Stimulated activated memory B cell treated with anti-CD40 and anti-IgM and Interleukin-4, amounts not matched to agents 10 μg/mL and 1 μg/mL and 100 μg/mL, for 72 hours (primary cell): ENCODE data around the gene PLEKHH2.
A peak's percentile ranks its signal among the peaks of the same experiment; 100 is the strongest.

Experiments used
- ATAC-seq: fragments of 150-1000 bp; cut with Tn5 transposase; 2 replicates; pipeline ENCODE4 v1.10.0; 2021
- H3K27ac Mint-ChIP-seq: one replicate; pipeline ENCODE4 v1.8.0; 2022; ENCODE audit warnings: mild to moderate bottlenecking, mixed read lengths
- H3K27me3 Mint-ChIP-seq: one replicate; pipeline ENCODE4 v1.8.0; 2022; ENCODE audit warnings: mixed read lengths
- H3K36me3 Mint-ChIP-seq: one replicate; pipeline ENCODE4 v1.8.0; 2022; ENCODE audit warnings: mixed read lengths
- H3K4me1 Mint-ChIP-seq: one replicate; pipeline ENCODE4 v1.8.0; 2022; ENCODE audit warnings: mixed read lengths
- H3K4me3 Mint-ChIP-seq: one replicate; pipeline ENCODE4 v1.8.0; 2022; ENCODE audit warnings: mild to moderate bottlenecking, moderate library complexity, mixed read lengths
- H3K9me3 Mint-ChIP-seq: one replicate; pipeline ENCODE4 v1.8.0; 2022; ENCODE audit warnings: mixed read lengths

Gene PLEKHH2

DNA sequence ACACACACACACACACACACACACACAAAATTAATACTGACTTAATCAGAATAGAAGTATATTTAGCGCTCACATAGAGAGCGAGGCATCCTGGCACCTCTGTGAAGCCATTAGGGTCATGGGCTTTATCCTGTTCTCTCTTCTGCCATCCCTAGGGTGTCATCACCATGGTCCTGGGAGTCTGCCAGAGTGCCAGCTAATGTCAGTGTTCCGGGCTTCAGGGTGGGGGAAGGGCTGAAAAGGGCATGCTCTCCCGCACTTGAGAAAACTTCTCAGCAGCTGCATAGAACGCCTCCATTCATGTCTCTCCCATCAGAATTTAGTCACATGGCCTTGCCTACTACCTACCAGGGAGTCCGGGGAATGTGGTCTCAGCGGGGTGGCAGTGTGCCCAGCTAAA lies 117.1 kb downstream of the PLEKHH2 start:
- Mint-ChIP-seq H3K4me3 (no peak overlapping the region), H3K27ac (no peak overlapping the region), H3K27me3 (no peaks in the 10 kb centered on the region), H3K4me1 (no peaks in the 10 kb centered on the region), H3K9me3 (no peaks in the 10 kb centered on the region), H3K36me3 (no peaks in the 10 kb centered on the region)
- ATAC-seq: no peak

DNA sequence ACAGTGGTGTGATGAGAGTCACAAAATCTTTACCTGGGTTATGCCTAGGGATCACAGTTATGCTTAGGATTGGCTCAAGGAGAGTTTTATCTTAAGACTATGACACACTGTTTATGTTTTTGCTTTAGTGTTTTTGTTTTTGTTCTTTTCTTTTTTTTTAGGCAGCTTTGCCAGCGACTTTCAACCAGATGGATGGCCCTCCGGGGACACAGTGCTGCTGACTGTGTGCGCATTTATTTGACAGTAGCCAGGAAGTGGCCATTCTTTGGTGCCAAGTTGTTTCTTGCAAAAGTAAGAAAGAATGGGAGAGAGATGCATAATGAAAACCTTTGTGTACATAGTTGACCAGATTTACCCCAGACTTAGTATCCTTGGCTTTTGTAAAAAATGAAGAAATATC lies 121.7 kb downstream of the PLEKHH2 start:
- Mint-ChIP-seq H3K36me3 (no peaks in the 10 kb centered on the region), H3K27ac (no peak overlapping the region), H3K4me3 (no peak overlapping the region), H3K9me3 (no peaks in the 10 kb centered on the region), H3K4me1 (no peaks in the 10 kb centered on the region), H3K27me3 (no peaks in the 10 kb centered on the region)
- no peak for ATAC-seq

GRCh38 chr2:43759195-43759594 lies 122.1 kb downstream of the PLEKHH2 start:
- H3K4me1 Mint-ChIP-seq: no peaks in the 10 kb centered on the region
- ATAC-seq: no peak

DNA sequence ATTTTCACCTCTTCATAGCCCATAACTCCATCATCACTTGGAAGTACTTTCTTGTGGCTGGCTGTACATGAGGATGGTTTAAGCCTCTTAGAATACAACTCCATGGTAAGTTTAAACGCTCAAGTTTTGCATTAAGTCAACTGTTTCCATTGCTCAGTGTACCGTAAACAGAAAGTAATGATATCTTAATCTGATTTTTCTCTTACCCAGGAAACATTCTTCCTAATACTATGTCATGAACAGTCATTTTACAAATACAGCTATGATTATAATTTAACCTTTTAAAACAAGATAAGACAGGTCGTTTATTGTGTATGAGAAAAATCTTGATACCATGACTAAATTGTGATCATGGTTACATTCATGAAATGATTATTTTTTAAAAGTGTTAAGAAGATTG lies 125.2 kb downstream of the PLEKHH2 start:
- H3K27me3 Mint-ChIP-seq: no peaks in the 10 kb centered on the region
- no peaks in the 10 kb centered on the region for H3K4me1 Mint-ChIP-seq
- H3K9me3 Mint-ChIP-seq: no peaks in the 10 kb centered on the region
- ATAC-seq: no peak
- H3K36me3 Mint-ChIP-seq: no peaks in the 10 kb centered on the region
- H3K27ac Mint-ChIP-seq: no peak overlapping the region
- H3K4me3 Mint-ChIP-seq: no peak overlapping the region

More at GRCh38 chr2:43759195-43759594, 122.1 kb downstream of the PLEKHH2 start:
- no peaks in the 10 kb centered on the region for H3K27me3 Mint-ChIP-seq
- H3K36me3 Mint-ChIP-seq: no peaks in the 10 kb centered on the region
- no peaks in the 10 kb centered on the region for H3K9me3 Mint-ChIP-seq
- no peak overlapping the region for H3K4me3 Mint-ChIP-seq
- H3K27ac Mint-ChIP-seq: no peak overlapping the region

- Mint-ChIP-seq H3K27me3 (no peaks in the 10 kb centered on the region), H3K9me3 (no peaks in the 10 kb centered on the region), H3K27ac (no peak overlapping the region), H3K4me1 (no peaks in the 10 kb centered on the region), H3K36me3 (no peaks in the 10 kb centered on the region), H3K4me3 (no peak overlapping the region)
- ATAC-seq: no peak
Observed at GRCh38 chr2:43763091-43763490, 126.0 kb downstream of the PLEKHH2 start.

DNA sequence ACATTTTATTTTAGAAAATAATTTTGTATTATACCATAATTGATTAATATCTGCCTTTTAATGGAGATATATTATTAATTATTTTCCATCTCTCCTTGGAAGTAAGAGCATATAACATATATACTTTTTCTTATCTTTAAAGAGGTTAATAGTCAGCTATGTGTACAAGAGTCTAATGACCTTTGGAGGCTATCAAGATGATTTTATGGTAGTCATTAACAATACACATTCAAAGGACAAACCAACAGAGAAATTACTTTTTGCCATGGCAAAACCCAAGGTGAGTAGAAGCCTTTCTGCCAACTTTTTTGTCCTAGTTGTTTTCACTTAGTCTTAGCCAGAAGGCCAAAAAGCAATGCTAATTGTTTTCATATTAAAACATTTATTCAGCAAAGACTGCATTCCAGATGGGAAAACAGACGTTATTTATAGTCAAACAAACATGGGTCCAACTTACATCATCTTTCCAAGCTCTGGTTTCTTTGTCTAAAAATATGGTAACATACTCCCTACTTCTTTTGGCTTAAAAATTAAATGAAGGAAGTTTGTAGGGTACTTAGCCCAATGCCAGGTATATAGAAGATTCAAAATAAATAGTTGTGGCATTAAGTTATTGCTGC lies 127.1 kb downstream of the PLEKHH2 start:
- no peaks in the 10 kb centered on the region for H3K4me1 Mint-ChIP-seq
- no peak overlapping the region for H3K27ac Mint-ChIP-seq
- no peaks in the 10 kb centered on the region for H3K27me3 Mint-ChIP-seq
- H3K4me3 Mint-ChIP-seq: no peak overlapping the region
- no peaks in the 10 kb centered on the region for H3K9me3 Mint-ChIP-seq
- no peak for ATAC-seq
- no peaks in the 10 kb centered on the region for H3K36me3 Mint-ChIP-seq

- Mint-ChIP-seq H3K27me3 (no peaks in the 10 kb centered on the region), H3K4me1 (no peaks in the 10 kb centered on the region), H3K9me3 (no peaks in the 10 kb centered on the region), H3K4me3 (no peak overlapping the region), H3K36me3 (no peaks in the 10 kb centered on the region), H3K27ac (no peak overlapping the region)
- ATAC-seq: no peak
Observed at GRCh38 chr2:43766006-43766405, 128.9 kb downstream of the PLEKHH2 start.

- H3K36me3 Mint-ChIP-seq: no peaks in the 10 kb centered on the region
- H3K27me3 Mint-ChIP-seq: no peaks in the 10 kb centered on the region
- peak; percentile 99 for ATAC-seq
- peak within 1 kb of the TSS; percentile 98 for H3K4me3 Mint-ChIP-seq
- peak within 1 kb of the TSS; percentile 91 for H3K27ac Mint-ChIP-seq
- no peaks in the 10 kb centered on the region for H3K9me3 Mint-ChIP-seq
- peaks cover 12% of the 10 kb centered on the region for H3K4me1 Mint-ChIP-seq
Observed at GRCh38 chr2:43773876-43774613, 137.0 kb downstream of the PLEKHH2 start, which contains the start of gene DYNC2LI1. Gene DYNC2LI1 (plus strand): TSS chr2:43774039. CDS start chr2:43774139, 100 bp downstream.

DNA sequence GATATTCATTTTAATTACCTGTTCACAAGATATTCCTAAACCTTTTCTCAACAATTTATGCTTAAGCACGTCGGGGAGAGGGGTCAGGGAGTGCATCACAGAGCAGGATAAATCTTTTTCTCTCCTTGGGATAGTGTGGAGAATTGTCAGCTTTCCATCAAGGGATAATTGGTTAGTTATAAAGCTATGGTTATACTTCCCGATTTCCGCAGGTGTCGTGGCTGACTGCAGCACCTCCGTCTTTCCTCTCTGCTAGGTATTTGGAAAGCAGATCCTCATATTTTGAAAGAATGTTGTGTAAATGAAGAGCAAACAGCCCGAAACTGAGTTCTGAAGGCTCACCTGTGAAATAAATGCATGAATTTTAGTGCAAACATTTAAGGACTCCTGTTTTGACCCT lies 137.6 kb downstream of the PLEKHH2 start:
- Mint-ChIP-seq H3K27ac (peak overlapping the region; percentile 91), H3K4me1 (peaks cover 12% of the 10 kb centered on the region), H3K27me3 (no peaks in the 10 kb centered on the region), H3K36me3 (peaks cover 5% of the 10 kb centered on the region), H3K4me3 (peak overlapping the region; percentile 98), H3K9me3 (no peaks in the 10 kb centered on the region)
- ATAC-seq: no peak

DNA sequence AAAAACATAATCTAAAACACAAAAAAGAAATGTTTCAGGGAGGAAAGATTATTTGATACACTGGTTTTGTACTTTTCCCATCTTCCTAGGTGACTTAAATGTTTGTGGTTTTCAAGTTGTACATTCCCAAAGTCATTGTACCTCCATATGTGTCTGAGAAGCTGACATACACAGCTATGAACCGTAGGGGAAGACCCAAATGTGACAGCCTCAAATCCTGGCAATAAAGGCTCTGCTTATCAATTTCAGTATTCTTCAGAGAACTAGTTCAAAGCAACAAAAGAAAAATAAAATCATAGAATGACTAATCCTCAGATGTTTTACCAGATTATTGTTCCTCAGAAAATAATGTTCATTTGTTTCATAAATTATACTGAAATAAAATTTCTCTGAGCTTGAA lies 139.3 kb downstream of the PLEKHH2 start:
- ATAC-seq: no peak
- no peak overlapping the region for H3K4me3 Mint-ChIP-seq
- no peaks in the 10 kb centered on the region for H3K9me3 Mint-ChIP-seq

DNA sequence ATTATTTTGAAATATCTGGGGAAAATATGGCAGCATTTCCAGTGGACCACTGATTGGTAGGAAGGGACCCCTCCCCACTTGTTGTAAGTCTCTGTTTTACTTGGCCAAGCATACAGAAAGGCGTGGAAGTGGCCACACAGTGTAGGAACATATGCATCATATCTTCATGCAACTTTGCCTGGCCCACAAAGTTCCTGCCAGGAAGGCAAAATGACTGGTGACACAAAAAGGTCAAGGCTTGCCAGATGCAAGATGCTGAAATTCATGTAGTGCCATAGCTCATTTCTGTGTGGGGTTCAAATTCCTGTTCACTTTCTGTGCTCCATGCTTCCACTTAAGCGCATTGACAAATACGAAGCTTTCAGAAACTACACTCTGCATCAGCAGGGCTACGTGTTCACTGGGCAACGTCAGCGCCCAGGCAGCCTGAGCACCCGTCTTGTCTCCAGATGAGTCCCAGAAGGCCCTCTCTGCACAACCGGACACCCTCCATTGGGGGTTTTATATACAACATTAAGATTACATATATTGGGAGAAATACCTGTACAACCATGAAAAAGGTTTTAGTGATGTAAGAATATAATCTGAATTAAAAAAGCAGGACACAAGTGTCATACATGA lies 140.4 kb downstream of the PLEKHH2 start:
- Mint-ChIP-seq H3K4me1 (peaks cover 12% of the 10 kb centered on the region), H3K4me3 (no peak overlapping the region), H3K36me3 (peaks cover 16% of the 10 kb centered on the region), H3K27me3 (no peaks in the 10 kb centered on the region), H3K9me3 (no peaks in the 10 kb centered on the region), H3K27ac (no peak overlapping the region)
- no peak for ATAC-seq

More for the DNA sequence above, 139.3 kb downstream of the PLEKHH2 start:
- Mint-ChIP-seq H3K36me3 (peaks cover 16% of the 10 kb centered on the region), H3K27ac (no peak overlapping the region), H3K4me1 (peaks cover 12% of the 10 kb centered on the region), H3K27me3 (no peaks in the 10 kb centered on the region)

DNA sequence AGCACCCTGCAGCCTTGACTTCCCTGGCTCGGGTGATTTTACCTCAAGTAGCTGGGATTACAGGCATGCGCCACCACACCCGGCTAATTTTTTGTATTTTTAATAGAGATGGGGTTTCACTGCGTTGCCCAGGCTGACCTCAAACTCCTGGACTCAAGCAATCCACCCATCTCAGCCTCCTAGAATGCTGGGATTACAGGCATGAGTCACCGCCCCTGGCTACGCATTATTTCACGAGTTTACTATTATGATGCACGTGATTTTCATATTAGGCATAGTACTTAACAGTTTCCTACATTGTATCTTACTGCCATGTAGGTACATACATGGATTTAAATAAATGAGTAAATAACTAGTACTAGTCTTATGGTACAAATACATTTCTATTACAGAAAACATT lies 141.2 kb downstream of the PLEKHH2 start:
- Mint-ChIP-seq H3K27ac (no peak overlapping the region), H3K9me3 (no peaks in the 10 kb centered on the region), H3K4me3 (no peak overlapping the region), H3K36me3 (peaks cover 16% of the 10 kb centered on the region), H3K4me1 (peaks cover 12% of the 10 kb centered on the region), H3K27me3 (no peaks in the 10 kb centered on the region)
- no peak for ATAC-seq

DNA sequence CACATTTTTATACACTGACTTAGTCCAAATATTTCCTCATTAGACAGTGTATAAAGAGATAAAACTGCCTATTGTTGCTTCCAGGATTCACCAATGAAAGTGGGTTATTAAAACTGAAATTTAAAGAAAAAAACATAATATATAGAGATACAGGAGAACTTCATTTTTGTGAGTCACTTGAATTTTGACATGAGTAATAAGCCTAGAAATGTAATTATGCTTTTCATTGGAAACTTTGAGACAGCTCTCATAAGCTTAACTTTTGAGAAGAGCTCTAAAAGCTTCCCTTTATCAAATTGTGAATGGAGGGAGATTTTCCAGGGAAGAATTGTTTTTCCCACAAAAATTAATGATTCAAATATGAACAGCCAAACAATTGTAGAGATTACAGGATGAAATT lies 150.8 kb downstream of the PLEKHH2 start:
- Mint-ChIP-seq H3K27ac (no peak overlapping the region), H3K27me3 (no peaks in the 10 kb centered on the region)

DNA sequence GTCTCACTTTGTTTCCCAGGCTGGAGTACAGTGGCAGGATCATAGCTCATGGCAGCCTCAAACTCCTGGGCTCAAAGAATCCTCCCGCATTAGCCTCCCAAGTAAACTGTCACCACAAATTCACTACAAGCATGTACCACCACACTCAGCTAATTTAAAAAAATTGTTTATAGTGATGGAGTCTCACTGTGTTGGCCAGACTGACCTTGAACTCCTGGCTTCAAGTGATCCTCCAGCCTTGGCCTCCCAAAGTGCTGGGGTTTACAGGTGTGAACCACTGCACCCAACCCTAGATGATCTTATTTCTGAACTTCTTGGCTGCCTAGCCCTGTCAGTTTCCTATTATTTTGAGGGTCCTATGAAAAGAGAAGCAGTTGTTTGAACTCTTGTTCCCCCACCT lies 151.6 kb downstream of the PLEKHH2 start:
- Mint-ChIP-seq H3K4me3 (no peak overlapping the region), H3K9me3 (no peaks in the 10 kb centered on the region), H3K27me3 (no peaks in the 10 kb centered on the region), H3K4me1 (no peaks in the 10 kb centered on the region), H3K27ac (no peak overlapping the region), H3K36me3 (peaks cover 24% of the 10 kb centered on the region)
- ATAC-seq: no peak

More for the DNA sequence above, 150.8 kb downstream of the PLEKHH2 start:
- no peak overlapping the region for H3K4me3 Mint-ChIP-seq
- no peaks in the 10 kb centered on the region for H3K9me3 Mint-ChIP-seq
- ATAC-seq: no peak
- no peaks in the 10 kb centered on the region for H3K4me1 Mint-ChIP-seq
- H3K36me3 Mint-ChIP-seq: peaks cover 22% of the 10 kb centered on the region

DNA sequence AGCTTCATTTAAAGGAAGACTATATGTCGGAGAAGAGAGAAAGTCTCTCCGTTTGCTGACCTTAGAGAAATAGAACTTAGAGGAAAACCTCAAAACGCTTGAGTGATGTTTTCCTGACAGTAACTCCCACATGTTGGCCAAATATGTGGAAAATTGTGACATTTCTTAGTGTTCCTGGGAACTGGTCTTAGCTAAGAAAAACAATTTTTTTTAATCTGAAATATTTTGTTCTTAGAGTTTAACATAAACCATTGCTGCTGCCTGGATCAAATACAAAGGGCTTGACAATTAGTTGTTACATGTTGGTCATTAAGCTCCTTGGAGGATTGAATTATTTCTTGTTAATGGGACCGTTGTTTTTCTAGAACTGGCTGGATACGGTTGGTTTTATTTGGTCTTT lies 153.1 kb downstream of the PLEKHH2 start:
- Mint-ChIP-seq H3K4me1 (no peaks in the 10 kb centered on the region), H3K27me3 (no peaks in the 10 kb centered on the region), H3K27ac (no peak overlapping the region), H3K4me3 (no peak overlapping the region), H3K9me3 (no peaks in the 10 kb centered on the region), H3K36me3 (peaks cover 31% of the 10 kb centered on the region)
- ATAC-seq: no peak
